ENCODE measurements around the gene MARF1.

DNA sequence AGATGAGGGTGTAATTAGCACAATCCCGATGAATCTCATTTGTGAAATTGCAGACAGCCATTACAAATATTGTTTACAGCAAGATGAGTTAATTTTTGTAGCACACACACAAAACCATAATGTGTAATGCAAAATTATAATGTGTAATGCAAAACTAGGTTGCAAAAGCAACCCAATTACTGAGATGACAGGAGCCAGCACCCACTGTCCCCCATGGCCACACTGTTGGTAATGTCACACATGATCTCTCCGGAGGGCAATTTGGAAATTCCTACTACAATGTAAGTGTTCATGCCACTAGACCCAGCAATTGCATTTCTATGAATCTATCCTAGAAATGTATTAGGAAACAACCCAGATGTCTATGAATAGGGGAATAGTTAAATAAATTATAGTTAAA is 76.9 kb downstream of the MARF1 start:
- TF ChIP-seq, protein P1, sequence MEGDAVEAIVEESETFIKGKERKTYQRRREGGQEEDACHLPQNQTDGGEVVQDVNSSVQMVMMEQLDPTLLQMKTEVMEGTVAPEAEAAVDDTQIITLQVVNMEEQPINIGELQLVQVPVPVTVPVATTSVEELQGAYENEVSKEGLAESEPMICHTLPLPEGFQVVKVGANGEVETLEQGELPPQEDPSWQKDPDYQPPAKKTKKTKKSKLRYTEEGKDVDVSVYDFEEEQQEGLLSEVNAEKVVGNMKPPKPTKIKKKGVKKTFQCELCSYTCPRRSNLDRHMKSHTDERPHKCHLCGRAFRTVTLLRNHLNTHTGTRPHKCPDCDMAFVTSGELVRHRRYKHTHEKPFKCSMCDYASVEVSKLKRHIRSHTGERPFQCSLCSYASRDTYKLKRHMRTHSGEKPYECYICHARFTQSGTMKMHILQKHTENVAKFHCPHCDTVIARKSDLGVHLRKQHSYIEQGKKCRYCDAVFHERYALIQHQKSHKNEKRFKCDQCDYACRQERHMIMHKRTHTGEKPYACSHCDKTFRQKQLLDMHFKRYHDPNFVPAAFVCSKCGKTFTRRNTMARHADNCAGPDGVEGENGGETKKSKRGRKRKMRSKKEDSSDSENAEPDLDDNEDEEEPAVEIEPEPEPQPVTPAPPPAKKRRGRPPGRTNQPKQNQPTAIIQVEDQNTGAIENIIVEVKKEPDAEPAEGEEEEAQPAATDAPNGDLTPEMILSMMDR (optimal IDR thresholded peaks at IDR 0.05 in 1 of 3, IDR thresholded peaks at IDR 0.05 in 1 of 3, conservative IDR thresholded peaks at IDR 0.05 in 1 of 3; ENCODE audit: extremely low read depth in 1 of 3, insufficient read depth in 2 of 3, low read length in 3 of 3), result no peak
- no peak for TF ChIP-seq EZH2 (IDR thresholded peaks at IDR 0.05; ENCODE audit: low read length)
